ENCODE results near the gene GALNT17.

Gene GALNT17

GRCh38 chr7:71221549-71221948 is 89.6 kb downstream of the GALNT17 start:
- no peak overlapping the region for H3K4me3 ChIP-seq (ENCODE audit: low read depth, low read length)
- H3K36me3 ChIP-seq (ENCODE audit: control insufficient read depth in 2 of 2, insufficient read depth in 1 of 2, low read length in 2 of 2): no peaks in the 10 kb centered on the region
- ChIA-PET POLR2A (no interaction called here), CTCF (no interaction called here)
- no peaks in the 10 kb centered on the region for H3K4me1 ChIP-seq (ENCODE audit: control insufficient read depth, insufficient read depth, low read length)
- H3K9me3 ChIP-seq (ENCODE audit: control insufficient read depth, insufficient read depth, low read depth, low read length): no peaks in the 10 kb centered on the region
- H3K27ac ChIP-seq (ENCODE audit: extremely low read depth, low read depth, low read length): no peak overlapping the region
- no peak for TF ChIP-seq ZNF768 (tag by site-specific recombination; IDR thresholded peaks at IDR 0.05)
- no peak for TF ChIP-seq OVOL3 (tag by site-specific recombination; IDR thresholded peaks at IDR 0.05)
- TF ChIP-seq SP7 (tag by site-specific recombination; IDR thresholded peaks at IDR 0.05): no peak
- no peak for TF ChIP-seq HOXD13 (CRISPR knock-in tag; IDR thresholded peaks at IDR 0.05; ENCODE audit: borderline replicate concordance)
- no peak for TF ChIP-seq ZNF121 (tag by site-specific recombination; IDR thresholded peaks at IDR 0.05)
- TF ChIP-seq ZIC2 (tag by site-specific recombination; IDR thresholded peaks at IDR 0.05): no peak
- no peak for TF ChIP-seq ZNF133 (tag by site-specific recombination; IDR thresholded peaks at IDR 0.05)
- no peak for TF ChIP-seq ZSCAN4 (tag by site-specific recombination; IDR thresholded peaks at IDR 0.05)

- CTCF ChIA-PET: no interaction called here
- no peak overlapping the region for H3K4me3 ChIP-seq (ENCODE audit: low read depth, low read length)
- H3K9me3 ChIP-seq (ENCODE audit: control insufficient read depth, insufficient read depth, low read depth, low read length): no peaks in the 10 kb centered on the region
- no peaks in the 10 kb centered on the region for H3K4me1 ChIP-seq (ENCODE audit: control insufficient read depth, insufficient read depth, low read length)
- no peak overlapping the region for H3K27ac ChIP-seq (ENCODE audit: extremely low read depth, low read depth, low read length)
- TF ChIP-seq BCL11A (tag by site-specific recombination; IDR thresholded peaks at IDR 0.05; ENCODE audit: low read depth) (no peak), ZNF561 (tag by site-specific recombination; IDR thresholded peaks at IDR 0.05; ENCODE audit: borderline replicate concordance) (no peak), ZNF610 (tag by site-specific recombination; IDR thresholded peaks at IDR 0.05; ENCODE audit: borderline replicate concordance) (no peak), ZNF223 (tag by site-specific recombination; IDR thresholded peaks at IDR 0.05) (no peak), SP3 (tag by site-specific recombination; IDR thresholded peaks at IDR 0.05) (no peak), ZNF560 (tag by site-specific recombination; IDR thresholded peaks at IDR 0.05; ENCODE audit: borderline replicate concordance) (no peak), ZNF202 (tag by site-specific recombination; IDR thresholded peaks at IDR 0.05; ENCODE audit: borderline replicate concordance) (no peak), MEIS1 (CRISPR knock-in tag; IDR thresholded peaks at IDR 0.05; ENCODE audit: borderline replicate concordance) (no peak), ZNF518A (tag by site-specific recombination; conservative IDR thresholded peaks at IDR 0.05; ENCODE audit: low read depth) (no peak)
- POLR2A ChIA-PET: no interaction called here
- no peaks in the 10 kb centered on the region for H3K36me3 ChIP-seq (ENCODE audit: control insufficient read depth in 2 of 2, insufficient read depth in 1 of 2, low read length in 2 of 2)
Measured at GRCh38 chr7:71227126-71227525, 95.2 kb downstream of the GALNT17 start.

GRCh38 chr7:71229148-71229547 is 97.2 kb downstream of the GALNT17 start:
- CTCF ChIA-PET: no interaction called here
- Histone ChIP-seq H3K4me3 (ENCODE audit: low read depth, low read length) (no peak overlapping the region), H3K36me3 (ENCODE audit: control insufficient read depth in 2 of 2, insufficient read depth in 1 of 2, low read length in 2 of 2) (no peaks in the 10 kb centered on the region), H3K27ac (ENCODE audit: extremely low read depth, low read depth, low read length) (no peak overlapping the region), H3K4me1 (ENCODE audit: control insufficient read depth, insufficient read depth, low read length) (no peaks in the 10 kb centered on the region), H3K9me3 (ENCODE audit: control insufficient read depth, insufficient read depth, low read depth, low read length) (no peaks in the 10 kb centered on the region)
- POLR2A ChIA-PET: no interaction called here
- TF ChIP-seq PRDM2 (tag by site-specific recombination; IDR thresholded peaks at IDR 0.05; ENCODE audit: borderline replicate concordance) (no peak), WT1 (tag by site-specific recombination; IDR thresholded peaks at IDR 0.05) (no peak), ZNF560 (tag by site-specific recombination; IDR thresholded peaks at IDR 0.05; ENCODE audit: borderline replicate concordance) (no peak), ZNF785 (tag by site-specific recombination; IDR thresholded peaks at IDR 0.05) (no peak), PRDM1 (tag by site-specific recombination; IDR thresholded peaks at IDR 0.05) (no peak), ZNF600 (tag by site-specific recombination; IDR thresholded peaks at IDR 0.05) (no peak)

Measured in HEK293 (cell line).